SK-N-SH treated with all-trans-retinoic acid at 6 μM for 48 hours (cell line): ENCODE measurements around the gene CFP.

Experiments
- ATAC-seq: fragments of 200-7000 bp; cut with Tn5 transposase; 3 replicates; pipeline ENCODE4 v1.9.1; 2020; ENCODE audit warnings: mild to moderate bottlenecking, moderate library complexity
- ARNTL ChIP-seq: fragments of 450-650 bp; formaldehyde crosslinking; IDR thresholded peaks from 2 replicates; pipeline ENCODE4 v1.5.0; 2020; ENCODE audit warnings: low read depth, mild to moderate bottlenecking, moderate library complexity, borderline replicate concordance
- BACH2 ChIP-seq: fragments of 250-450 bp; sonication (Bioruptor Pico); IDR thresholded peaks from 2 replicates; pipeline ENCODE4 v1.9.0; 2021; ENCODE audit warnings: mild to moderate bottlenecking, borderline replicate concordance
- CREB5 ChIP-seq: fragments of 250-450 bp; sonication (Bioruptor Pico); IDR thresholded peaks from 2 replicates; pipeline ENCODE4 v1.5.1; 2020; ENCODE audit warnings: low read depth, mild to moderate bottlenecking, moderate library complexity
- CSDC2 ChIP-seq: fragments of 250-450 bp; sonication (Bioruptor Pico); IDR thresholded peaks from 2 replicates; pipeline ENCODE4 v1.5.0; 2020; ENCODE audit warnings: mild to moderate bottlenecking, moderate library complexity
- CSRNP3 ChIP-seq: fragments of 250-450 bp; sonication (Bioruptor Pico); IDR thresholded peaks from 2 replicates; pipeline ENCODE4 v1.5.1; 2021; ENCODE audit warnings: mild to moderate bottlenecking, moderate library complexity
- GLIS3 ChIP-seq: fragments of 250-450 bp; sonication (Bioruptor Pico); IDR thresholded peaks from 2 replicates; pipeline ENCODE4 v1.5.0; 2020; ENCODE audit warnings: mild to moderate bottlenecking, moderate library complexity
- ISL1 ChIP-seq: fragments of 250-450 bp; sonication (Bioruptor Pico); IDR thresholded peaks from 2 replicates; pipeline ENCODE4 v2.1.2; 2022; ENCODE audit warnings: mild to moderate bottlenecking, moderate library complexity
- PATZ1 ChIP-seq: fragments of 250-450 bp; sonication (Bioruptor Pico); IDR thresholded peaks from 2 replicates; pipeline ENCODE4 v1.8.0; 2020; ENCODE audit warnings: mild to moderate bottlenecking, moderate library complexity, borderline replicate concordance
- POU6F1 ChIP-seq: fragments of 250-450 bp; sonication (Bioruptor Pico); IDR thresholded peaks from 2 replicates; pipeline ENCODE4 v1.8.0; 2021; ENCODE audit warnings: low read depth, mild to moderate bottlenecking, moderate library complexity, borderline replicate concordance
- RARB ChIP-seq: fragments of 250-450 bp; sonication (Bioruptor Pico); IDR thresholded peaks from 2 replicates; pipeline ENCODE4 v1.8.0; 2021; ENCODE audit warnings: mild to moderate bottlenecking, moderate library complexity
- TCF4 ChIP-seq: fragments of 250-450 bp; sonication (Bioruptor Pico); IDR thresholded peaks from 2 replicates; pipeline ENCODE4 v1.8.0; 2021; ENCODE audit warnings: mild to moderate bottlenecking, moderate library complexity, borderline replicate concordance
- TOX ChIP-seq: fragments of 250-450 bp; sonication (Bioruptor Pico); IDR thresholded peaks from 2 replicates; pipeline ENCODE4 v1.8.0; 2021; ENCODE audit warnings: mild to moderate bottlenecking, moderate library complexity, borderline replicate concordance
- TSHZ2 ChIP-seq: fragments of 250-450 bp; sonication (Bioruptor Pico); IDR thresholded peaks from 2 replicates; pipeline ENCODE4 v1.5.0; 2020; ENCODE audit warnings: mild to moderate bottlenecking, moderate library complexity
- ZC3H10 ChIP-seq: fragments of 250-450 bp; sonication (Bioruptor Pico); IDR thresholded peaks from 2 replicates; pipeline ENCODE4 v1.5.1; 2021; ENCODE audit warnings: mild to moderate bottlenecking, moderate library complexity
- ZNF565 ChIP-seq: fragments of 450-650 bp; formaldehyde crosslinking; conservative IDR thresholded peaks from 2 replicates; pipeline ENCODE4 v1.5.0; 2020; ENCODE audit warnings: low read depth, mild to moderate bottlenecking, moderate library complexity
- ZNF70 ChIP-seq: fragments of 450-650 bp; formaldehyde crosslinking; IDR thresholded peaks from 2 replicates; pipeline ENCODE4 v1.5.0; 2020; ENCODE audit warnings: mild to moderate bottlenecking, moderate library complexity
- ZNF8 ChIP-seq: fragments of 450-650 bp; formaldehyde crosslinking; IDR thresholded peaks from 2 replicates; pipeline ENCODE4 v1.5.0; 2020; ENCODE audit warnings: mild to moderate bottlenecking, moderate library complexity

CFP gene

DNA sequence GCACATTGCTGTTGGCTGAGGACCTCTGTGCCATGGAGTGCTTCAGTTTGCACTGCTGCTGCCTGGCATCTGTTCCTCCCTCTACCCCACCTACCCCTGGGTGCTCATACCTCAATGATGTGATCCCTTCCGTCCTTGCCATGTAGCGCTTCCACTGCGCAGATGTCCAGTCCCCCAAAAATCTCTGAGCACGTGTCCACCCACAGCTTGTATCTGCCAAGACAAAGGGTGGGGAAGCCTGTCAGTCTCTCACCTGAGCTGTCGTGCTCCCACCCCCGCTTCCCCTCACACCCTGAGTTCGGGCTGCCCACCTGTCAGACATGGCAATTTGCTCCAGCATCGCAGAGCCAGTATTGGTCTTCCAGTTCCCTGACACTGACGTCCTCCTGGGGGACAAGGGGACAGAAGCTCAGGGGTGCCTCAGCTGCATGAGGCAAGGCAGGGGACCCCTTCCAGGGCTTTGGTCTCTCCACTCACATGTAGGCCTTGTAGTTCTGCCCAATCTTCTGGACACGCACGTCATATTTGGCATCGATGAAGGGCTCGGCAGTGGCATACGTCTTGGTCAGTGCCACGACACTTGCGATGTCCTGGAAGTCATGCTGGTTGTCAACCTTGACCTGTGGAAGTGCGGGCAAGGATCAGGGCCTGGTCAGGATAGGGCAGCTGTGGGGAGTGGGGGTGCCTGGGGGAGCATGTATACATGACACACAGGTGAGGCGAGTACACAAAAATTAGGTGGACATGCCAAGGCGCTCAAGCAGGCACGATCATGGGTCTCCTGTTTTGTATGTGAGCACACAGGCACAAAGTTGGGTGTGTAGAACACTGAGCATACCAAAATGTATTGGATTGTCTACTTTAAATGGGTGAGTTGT lies 53.5 kb downstream of the CFP start:
- no peak for TF ChIP-seq ZC3H10 (CRISPR knock-in tag)
- TF ChIP-seq ISL1 = no peak
- no peak for TF ChIP-seq TCF4 (CRISPR knock-in tag)
- no peak for TF ChIP-seq ARNTL (CRISPR knock-in tag)

GRCh38 chrX:47574547-47575301 lies 55.0 kb downstream of the CFP start:
- no peak for ATAC-seq
- TF ChIP-seq POU6F1 (CRISPR knock-in tag) (no peak), ZC3H10 (CRISPR knock-in tag) (no peak), RARB (CRISPR knock-in tag) (no peak), ZNF70 (CRISPR knock-in tag) (no peak), TSHZ2 (CRISPR knock-in tag) (no peak), TOX (CRISPR knock-in tag) (no peak), CSRNP3 (CRISPR knock-in tag) (no peak), PATZ1 (CRISPR knock-in tag) (no peak), CSDC2 (no peak), BACH2 (CRISPR knock-in tag) (no peak), CREB5 (CRISPR knock-in tag) (no peak), GLIS3 (no peak), TCF4 (CRISPR knock-in tag) (no peak), ZNF8 (no peak)

More for the DNA sequence above, 53.5 kb downstream of the CFP start:
- ATAC-seq = no peak

DNA sequence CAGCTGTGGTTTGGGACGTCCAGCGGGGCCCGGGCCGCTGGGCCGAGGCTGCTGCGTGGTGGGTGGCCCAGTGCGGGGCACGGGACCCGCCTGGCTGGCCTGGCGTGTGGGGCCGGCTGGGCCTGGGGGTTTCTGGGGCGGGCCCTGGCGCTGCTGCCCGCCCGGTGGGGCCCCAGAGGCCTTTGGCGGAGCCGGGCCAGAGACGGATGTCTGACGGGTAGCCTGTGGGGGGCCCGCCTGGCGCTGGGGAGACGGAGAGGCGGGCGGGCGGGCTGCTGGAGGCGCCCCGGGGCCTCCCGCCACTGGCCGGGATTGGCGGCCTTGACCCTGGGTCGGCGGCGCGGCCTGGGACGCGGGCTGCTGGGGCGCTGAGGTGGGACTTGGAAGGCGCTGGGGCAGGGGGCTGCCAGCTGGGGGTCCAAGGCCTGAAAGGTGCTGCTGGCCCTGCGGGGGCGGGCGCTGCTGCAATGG lies 55.6 kb downstream of the CFP start:
- ATAC-seq = no peak
- TF ChIP-seq TCF4 (CRISPR knock-in tag) (no peak), ZNF565 (CRISPR knock-in tag) (no peak), ZNF8 (no peak), CSDC2 (no peak)
- TF ChIP-seq, all 23 proteins: peak for 0
